Hematopoietic multipotent progenitor cell treated with erythropoietin and hydrocortisone succinate and interleukin-3 and kit ligand, for 4 days (in vitro differentiated cells): ENCODE measurements around the gene ABHD2.
"Not testable (repeated sequence)": the region's sequence is repeated elsewhere in the genome, so short reads cannot be mapped to it uniquely, and the experiment has no call there.

Experiments used
- DNase-seq: peaks from one replicate; pipeline ENCODE4 v3.0.0-alpha.2; 2015

The ABHD2 gene

GRCh38 chr15:89198196-89198595 lies 109.9 kb downstream of the ABHD2 start:
- no peak for DNase-seq

- DNase-seq = no peak
Measured at GRCh38 chr15:89198934-89199333, 110.7 kb downstream of the ABHD2 start.

GRCh38 chr15:89199746-89200145 lies 111.5 kb downstream of the ABHD2 start:
- DNase-seq = no peak

GRCh38 chr15:89200182-89200581 lies 111.9 kb downstream of the ABHD2 start:
- no peak for DNase-seq

- no peak for DNase-seq
Measured at GRCh38 chr15:89201465-89202005, 113.3 kb downstream of the ABHD2 start.

GRCh38 chr15:89203705-89204273 lies 115.5 kb downstream of the ABHD2 start:
- DNase-seq = peak; percentile 55

GRCh38 chr15:89205991-89206585 lies 117.8 kb downstream of the ABHD2 start:
- peak; percentile 51 for DNase-seq

GRCh38 chr15:89206908-89207331 lies 118.7 kb downstream of the ABHD2 start:
- peak; percentile 85 for DNase-seq

GRCh38 chr15:89208256-89208655 lies 120.0 kb downstream of the ABHD2 start:
- DNase-seq = no peak

- DNase-seq = no peak
Measured at GRCh38 chr15:89209057-89209456, 120.8 kb downstream of the ABHD2 start.

- DNase-seq = no peak
Measured at GRCh38 chr15:89211678-89212170, 123.5 kb downstream of the ABHD2 start.

- DNase-seq = no peak
Measured at GRCh38 chr15:89215627-89216026, 127.4 kb downstream of the ABHD2 start.

GRCh38 chr15:89217031-89217430 lies 128.8 kb downstream of the ABHD2 start:
- DNase-seq = no peak

- DNase-seq = no peak
Measured at GRCh38 chr15:89217686-89218376, 129.6 kb downstream of the ABHD2 start.

- no peak for DNase-seq
Measured at GRCh38 chr15:89218531-89218930, 130.3 kb downstream of the ABHD2 start.

GRCh38 chr15:89221543-89221942 lies 133.3 kb downstream of the ABHD2 start, which contains the start of gene RLBP1:
TSS of gene RLBP1 (minus strand) at chr15:89221579. CDS start at chr15:89218975, 2,604 bp downstream.
- DNase-seq = no peak

- DNase-seq = no peak
Measured at GRCh38 chr15:89225588-89225987, 137.3 kb downstream of the ABHD2 start.

GRCh38 chr15:89226359-89227221 lies 138.3 kb downstream of the ABHD2 start:
- DNase-seq = peak; percentile 63

- DNase-seq = no peak
Measured at GRCh38 chr15:89227425-89227824, 139.2 kb downstream of the ABHD2 start.

- no peak for DNase-seq
Measured at GRCh38 chr15:89230277-89230676, 142.0 kb downstream of the ABHD2 start.

GRCh38 chr15:89231832-89232231 lies 143.6 kb downstream of the ABHD2 start:
- no peak for DNase-seq

- DNase-seq = not testable (repeated sequence)
Measured at GRCh38 chr15:89239883-89240810, 151.9 kb downstream of the ABHD2 start.
